Hematopoietic multipotent progenitor cell treated with erythropoietin and hydrocortisone succinate and interleukin-3 and kit ligand, for 6 days (in vitro differentiated cells): ENCODE results near the gene NOD1.
"Not testable (repeated sequence)": the region's sequence is repeated elsewhere in the genome, so short reads cannot be mapped to it uniquely, and the experiment has no call there.

Experiments
- DNase-seq: peaks from one replicate; pipeline ENCODE4 v3.0.0-alpha.2; 2015

The NOD1 gene

DNA sequence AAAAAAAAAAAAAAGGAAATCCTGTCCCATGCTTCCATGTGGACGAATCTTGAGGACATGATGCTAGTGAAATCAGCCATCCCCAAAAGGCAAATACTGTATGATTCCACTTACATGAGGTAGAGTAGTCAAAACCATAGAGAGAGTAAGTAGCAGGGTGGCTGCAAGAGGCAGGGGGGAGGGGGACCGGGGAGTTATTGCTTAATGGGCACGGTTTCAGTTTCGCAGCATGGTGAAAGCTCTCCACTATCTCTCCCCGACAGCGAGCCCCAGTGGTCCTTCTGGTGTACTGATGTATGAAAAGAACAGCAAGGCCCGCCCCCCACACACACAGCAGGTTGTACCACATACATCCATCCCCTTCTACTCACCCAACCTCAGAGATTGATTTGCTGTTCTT is 32.8 kb downstream of the NOD1 start:
- peak; percentile 89 for DNase-seq

DNA sequence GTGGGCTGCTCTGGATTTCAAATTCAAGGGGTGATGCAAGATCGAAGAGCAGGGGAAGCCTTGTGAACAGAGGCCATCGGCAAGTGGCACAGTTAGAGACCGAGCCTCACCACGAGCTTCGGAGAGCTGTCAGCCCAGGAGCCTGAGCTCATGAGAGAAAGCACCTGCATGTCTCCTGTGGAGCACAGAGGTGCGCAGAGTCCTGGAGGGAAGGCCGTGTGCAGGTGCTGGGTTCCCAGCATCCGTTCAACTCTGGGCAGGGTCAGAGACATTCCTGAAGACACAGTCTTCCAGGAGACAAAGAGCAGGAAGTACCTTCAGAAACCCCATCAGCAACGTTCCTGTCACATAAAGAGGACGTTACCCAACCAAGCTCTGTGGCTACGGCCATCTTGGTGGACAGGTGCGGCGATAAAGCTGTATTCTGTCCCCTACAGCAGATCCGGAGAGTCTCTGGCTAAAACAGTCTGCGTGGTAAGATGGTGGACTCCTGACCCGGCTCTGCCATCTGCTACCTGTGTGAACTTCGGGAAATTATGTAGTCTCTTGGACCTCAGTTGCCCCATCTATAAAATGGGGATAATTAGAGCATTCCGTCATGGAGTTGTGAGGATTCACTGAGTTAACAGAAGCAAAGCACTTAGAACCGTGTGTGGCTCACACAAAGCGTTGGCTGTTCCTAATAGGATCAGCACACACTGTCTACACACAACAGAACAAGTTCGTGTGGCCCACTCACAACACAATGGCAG is 40.6 kb downstream of the NOD1 start:
- no peak for DNase-seq

DNA sequence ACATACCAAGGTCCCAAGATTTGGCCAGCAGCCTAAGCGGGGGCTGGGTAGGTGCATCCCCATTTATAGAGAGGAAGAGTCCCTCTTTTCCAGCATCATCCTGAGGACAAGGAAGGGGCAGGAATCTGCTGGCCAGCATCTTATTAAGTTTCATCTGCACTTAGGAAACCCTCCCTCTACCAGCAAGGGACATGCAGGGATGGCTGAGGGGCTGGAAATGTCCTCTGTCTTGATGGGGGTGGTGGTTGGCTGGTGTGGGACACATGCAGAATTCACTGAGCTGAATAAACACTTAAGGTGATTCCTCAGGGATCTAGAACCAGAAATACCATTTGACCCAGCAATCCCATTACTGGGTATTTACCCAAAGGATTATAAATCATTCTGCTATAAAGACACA is 42.1 kb downstream of the NOD1 start:
- no peak for DNase-seq

DNA sequence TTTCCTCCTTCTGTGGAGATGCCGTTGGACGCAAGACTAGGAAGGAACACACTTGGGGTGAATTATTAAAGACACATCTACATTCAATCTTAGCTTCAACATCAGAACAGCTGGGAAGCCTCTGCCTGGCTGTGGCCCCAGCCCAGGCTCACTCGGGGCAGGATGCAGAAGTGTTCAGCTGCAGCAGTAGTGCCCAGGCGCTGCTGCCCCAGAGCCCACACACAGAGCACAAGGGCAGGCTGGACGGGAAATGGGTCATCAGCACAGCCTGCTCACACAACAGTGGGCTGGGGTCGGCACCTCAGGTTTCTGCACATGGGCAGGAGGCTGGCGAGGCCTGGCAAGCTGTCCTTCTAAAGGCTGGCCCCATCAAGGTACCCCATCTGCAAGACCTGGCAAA is 42.5 kb downstream of the NOD1 start:
- no peak for DNase-seq

DNA sequence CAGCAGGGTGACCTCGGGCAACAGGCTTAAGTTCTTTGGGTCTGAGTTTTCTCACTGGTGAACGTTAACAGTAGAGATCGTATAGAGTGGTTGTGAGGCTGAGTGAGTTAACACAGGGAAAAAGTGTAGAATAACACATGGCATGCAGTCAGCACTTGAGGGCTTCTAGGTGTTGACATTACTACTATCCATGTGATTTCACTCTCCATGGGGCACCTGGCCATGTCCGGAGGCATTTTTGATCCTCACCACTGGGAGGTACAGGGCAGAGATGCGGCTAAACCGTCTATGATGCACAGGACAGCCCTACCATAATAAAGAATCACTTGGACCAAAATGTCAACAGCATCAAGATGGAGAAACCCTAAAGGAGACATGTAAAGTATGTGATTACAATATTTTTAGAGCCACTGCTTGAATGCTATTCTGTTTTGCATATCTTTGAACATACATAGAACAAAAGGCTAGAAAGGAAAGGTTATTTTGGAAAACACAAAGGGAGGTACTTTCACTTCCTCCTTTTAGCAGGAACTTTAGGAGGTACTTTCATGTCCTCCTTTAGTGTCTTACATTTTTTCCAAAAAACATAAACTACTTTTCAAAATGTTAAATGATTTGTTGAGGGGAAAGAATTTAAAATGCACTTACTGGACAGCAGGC is 44.3 kb downstream of the NOD1 start:
- DNase-seq: no peak

DNA sequence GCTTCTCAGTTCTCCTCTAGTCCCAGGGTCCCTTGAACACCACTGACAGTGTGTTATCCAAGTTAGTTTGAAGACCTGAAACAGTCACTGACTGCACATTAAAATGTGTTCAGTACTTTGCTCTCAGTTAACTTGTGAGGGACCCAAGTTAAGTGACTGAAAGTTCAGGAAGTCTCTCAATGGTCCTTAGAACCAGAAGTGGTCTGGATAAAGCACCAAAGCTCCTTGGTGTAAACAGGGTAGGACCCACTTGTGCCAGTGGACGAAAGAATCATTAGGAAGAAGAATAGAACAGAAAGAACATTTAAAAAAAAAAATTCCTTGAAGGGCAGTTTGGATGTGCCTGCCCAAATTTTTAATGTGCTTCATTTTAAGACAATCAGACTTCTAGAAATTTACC is 45.1 kb downstream of the NOD1 start:
- DNase-seq: no peak

DNA sequence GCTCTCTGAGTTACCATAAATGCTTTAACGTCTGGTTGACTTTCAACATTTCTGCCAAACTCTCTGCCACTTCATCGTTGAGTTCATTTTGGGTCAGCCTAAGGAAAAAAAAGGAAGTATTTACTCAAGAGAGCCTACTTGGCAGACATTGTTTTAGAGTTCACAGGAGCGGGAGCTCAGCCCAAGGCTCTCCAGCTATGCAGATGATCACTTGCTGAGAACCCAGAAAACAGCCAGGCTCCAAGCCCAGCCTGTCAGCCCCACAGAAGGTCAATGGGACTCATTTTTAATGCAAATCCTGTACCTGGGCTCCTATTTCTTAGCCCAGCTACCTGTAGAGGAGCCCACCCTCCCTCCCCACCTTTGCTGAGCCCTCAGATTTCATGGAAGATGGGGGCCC is 45.5 kb downstream of the NOD1 start:
- peak; percentile 33 for DNase-seq

DNA sequence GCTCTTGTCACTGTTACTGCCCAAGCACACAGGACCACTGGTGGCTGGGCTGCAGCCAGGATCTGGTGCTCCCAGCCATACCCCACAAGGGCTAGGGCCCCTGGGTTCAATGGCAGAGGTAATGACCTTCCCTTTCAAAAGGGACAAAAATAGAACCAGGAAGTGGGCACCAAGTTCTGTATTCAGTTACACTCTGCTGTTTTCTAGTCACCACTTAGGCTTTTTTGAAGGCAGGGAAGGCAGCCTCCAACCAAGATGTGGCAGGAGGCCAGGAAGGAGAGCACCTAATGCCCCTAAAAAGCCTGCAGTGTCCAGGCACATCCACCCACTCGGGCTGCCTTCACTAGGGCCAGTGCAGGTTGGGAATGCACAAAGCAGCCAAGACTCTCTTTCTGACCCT is 47.8 kb downstream of the NOD1 start:
- DNase-seq: no peak

DNA sequence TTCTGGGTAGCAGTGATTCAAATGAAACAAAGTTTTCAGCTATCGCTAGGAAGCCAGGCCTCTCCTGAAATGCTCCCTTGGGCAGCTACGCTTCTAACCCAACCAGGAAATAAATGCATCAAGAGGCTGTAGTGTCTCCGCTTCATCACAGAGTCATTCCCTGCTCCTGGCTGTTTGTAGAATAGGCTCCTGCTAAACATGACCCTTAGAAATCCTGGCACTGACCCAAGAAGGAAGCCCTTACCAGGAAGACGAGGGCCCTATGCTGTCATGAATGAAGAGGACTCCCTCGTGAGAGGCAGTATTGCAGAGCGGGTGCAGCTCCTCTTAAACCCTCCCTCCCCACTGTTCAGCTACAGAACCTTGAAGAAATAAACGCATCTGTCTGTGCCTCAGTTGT is 48.3 kb downstream of the NOD1 start:
- DNase-seq: no peak

DNA sequence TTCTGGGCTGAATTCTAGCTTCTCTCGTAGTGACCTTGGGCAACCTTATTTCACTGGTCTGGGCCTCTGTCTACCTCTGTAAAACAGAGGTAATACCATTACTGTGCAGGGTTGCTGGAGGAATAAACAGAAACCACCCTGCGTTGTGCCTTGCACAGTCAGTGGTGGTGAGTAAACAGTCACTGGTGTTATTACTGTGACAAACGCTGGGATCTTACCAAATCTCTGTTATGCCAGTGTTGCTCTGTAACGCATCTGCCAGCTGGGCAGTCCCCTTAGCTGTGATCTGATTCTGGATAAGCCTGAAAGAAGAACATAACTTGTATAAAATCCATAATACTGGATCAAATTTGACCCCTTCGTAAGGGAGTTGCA is 49.4 kb downstream of the NOD1 start:
- DNase-seq: no peak

DNA sequence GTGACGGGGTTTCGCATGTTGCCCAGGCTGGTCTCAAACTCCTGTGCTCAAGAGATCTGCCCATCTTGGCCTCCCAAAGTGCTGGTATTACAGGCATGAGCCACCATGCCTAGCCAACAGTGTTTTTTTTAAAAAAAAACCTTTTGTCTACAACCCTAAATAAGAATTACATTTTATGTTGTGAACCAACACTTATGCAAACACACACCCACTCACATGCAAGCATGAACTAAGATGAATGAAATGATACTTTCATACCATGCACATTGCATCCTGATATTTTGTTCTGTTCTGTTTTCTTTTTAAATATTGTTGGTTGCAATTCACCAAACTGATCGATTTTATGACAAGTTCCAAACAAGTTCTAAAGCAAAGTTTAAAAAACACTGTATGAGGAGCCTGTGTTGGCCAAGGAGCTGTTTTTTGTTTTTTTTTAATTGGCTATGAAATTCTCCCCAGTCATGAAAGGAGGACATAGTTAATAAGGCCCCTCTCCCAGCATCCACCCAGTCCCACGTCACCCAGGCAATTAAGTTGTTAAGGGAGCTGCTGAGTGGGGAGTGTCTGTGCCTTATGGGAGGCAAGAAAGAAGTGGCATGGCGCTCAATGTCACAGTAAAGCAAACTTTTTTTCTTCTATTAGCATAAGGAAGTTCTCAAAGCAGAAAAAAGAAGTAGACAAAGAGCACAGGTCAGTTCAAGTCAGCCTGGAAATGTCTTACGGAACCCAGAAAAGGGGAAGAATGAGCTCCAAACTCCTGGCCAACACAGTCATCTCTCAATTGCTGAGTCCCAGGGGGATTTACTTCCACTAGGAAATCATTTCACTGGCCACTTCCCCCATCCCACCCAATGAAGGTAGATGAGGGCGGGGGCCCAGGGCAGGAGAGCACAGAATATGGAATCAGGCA is 50.1 kb downstream of the NOD1 start:
- no peak for DNase-seq

DNA sequence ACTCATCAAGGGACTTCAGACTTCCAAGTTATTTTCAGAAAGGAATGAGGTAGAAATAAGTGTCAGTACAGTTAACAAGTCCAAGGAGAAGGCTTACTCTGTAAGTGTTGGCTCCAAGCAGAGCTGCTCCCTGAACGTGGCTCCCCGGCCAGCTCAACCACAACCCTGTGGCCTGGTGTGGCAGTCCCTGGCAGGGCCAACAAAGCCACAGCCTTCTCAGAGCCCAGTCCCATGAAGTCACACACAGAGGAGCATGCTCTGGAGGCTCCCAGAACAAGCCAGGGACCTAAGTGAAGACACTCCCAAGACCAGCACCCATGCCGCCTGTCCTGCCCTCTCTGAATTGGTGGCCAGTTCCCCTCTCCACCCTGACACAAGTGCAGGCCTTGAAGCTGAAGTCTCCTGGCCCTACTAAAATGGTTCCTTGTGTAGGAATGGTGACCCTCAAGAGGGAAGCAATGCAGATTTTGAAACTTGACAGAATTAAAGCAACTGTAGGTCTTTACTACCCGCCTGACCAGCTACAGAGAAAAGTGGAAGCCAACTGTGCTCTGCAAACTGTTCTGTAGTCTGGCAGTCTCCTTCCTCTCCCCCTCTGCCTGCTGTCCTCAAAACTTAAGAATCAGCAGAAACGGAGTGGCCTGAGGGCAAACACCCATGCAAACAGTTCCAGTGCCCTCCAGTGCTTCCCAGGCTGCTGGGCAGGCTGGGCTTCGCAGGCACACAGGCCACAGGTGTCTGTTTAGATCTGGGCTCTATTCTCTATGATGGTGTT is 51.1 kb downstream of the NOD1 start:
- no peak for DNase-seq

DNA sequence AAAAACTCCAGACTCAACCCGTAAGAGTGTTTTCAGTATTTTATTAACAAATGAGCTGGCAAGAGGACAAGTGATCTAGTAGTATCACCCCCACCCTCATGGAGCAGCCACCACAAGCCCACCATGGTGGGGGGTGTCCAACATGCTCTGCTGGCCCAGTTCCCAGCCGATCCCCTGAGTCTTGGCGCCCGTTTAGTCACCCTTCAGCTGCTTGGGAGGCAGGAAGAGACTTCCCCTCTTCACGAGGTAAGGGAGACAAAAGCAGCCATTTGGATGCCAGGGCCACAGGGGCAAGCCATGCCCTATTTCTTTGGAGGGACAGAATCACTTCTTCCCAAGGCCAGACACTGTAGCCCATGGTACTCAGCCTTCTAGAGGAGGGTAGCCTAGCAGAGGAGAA is 54.1 kb downstream of the NOD1 start:
- DNase-seq: no peak

DNA sequence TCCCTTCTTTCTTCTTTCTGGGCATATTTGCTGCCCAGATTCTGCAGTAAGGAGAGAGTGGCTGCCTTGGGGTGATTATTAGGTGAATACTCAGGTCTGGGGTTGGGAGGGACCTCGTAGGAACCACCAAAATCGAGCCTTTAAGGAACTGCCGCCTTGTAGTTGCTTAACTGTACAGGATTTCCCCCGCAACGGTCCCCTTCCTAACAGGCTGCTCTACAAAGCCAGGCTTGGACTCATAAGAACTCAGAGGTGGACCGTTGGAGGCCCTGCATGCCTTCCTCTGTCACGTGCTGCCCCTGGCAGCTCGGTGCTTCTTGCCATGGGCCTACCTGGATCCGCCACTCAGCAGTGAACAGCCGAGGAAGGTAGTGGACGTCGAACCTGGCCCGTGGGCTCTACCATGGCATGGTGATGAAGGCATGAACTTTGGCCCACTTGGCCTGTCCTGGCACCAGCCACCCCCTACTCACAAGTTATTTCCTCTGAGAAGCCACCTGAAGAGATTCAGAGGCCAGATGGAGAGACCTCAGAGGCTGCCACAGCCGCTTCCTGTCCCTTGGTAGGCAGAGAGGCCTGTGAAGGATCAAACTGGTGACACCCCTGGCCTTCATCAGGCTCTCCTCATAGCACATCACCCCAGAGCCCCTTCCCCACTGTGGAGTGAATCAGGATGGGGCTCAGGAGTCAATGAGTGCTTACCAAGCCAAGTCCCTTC is 54.6 kb downstream of the NOD1 start:
- DNase-seq: no peak

DNA sequence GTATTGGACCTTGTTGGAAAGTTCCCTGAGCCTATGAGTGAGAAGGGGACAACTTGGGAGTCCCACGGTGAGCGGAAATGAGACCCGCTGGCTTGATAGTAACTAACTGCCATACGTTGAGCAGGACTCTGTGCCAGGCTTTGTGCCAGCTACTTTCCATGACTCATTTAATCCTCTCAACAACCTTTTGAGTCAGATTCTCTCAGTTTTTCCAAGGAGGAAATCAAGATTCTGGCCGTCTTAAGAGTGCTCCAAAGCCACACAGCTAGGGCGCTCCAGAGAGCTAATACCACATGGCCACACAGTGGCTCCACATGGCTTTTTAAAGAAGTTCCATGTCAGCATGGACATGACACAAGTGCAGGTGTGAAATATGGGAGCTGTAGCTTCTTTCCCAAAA is 55.7 kb downstream of the NOD1 start:
- no peak for DNase-seq

DNA sequence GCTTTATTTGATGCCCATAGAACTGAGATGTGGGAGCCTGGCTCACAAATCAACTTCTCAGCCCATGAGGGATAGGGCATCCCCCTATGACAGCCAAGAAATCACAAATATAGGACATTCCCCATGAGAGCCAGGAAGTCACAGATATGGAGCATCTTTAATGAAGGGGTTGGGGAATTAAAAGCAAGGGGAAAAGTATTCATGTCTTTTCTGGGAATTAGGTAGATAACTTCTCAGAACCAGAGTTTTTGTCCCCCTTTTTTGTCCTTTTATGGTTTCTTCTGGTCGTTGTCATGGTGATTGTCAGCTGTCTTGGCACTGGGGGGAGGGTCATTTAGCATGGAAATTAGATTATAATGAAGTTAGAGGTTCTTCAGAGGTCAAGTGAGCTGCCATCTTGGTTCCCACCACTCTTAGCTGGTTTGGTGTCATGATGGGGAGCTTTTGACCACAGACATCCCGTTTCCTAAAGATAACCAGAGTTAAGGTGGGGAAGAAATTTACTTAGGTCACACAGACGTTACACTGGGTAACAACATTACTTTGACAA is 56.9 kb downstream of the NOD1 start:
- no peak for DNase-seq

DNA sequence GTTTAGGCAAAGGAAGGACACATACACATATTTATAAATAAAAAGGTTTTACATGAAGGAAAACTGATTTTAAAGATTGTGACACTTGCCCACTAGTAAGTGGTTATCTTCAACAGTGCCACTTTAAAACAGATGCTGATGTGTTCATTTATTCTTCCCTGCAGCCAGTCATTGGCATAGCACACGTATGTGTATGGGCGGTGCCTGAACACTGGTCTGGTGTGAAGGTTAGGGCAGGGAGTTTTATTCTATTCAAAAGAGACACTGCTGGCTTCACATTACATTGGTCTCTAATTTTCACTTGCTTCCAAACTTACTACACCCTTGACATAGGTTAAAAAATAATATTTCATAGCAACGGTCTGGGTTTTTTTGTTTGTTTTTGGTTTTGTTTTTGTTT is 57.9 kb downstream of the NOD1 start:
- DNase-seq: no peak

DNA sequence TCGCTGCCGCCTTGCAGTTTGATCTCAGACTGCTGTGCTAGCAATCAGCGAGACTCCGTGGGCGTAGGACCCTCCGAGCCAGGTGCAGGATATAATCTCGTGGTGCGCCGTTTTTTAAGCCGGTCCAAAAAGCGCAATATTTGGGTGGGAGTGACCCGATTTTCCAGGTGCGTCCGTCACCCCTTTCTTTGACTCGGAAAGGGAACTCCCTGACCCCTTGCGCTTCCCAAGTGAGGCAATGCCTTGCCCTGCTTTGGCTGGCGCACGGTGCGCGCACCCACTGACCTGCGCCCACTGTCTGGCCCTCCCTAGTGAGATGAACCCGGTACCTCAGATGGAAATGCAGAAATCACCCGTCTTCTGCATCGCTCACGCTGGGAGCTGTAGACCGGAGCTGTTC is 58.5 kb downstream of the NOD1 start:
- DNase-seq: not testable (repeated sequence)

DNA sequence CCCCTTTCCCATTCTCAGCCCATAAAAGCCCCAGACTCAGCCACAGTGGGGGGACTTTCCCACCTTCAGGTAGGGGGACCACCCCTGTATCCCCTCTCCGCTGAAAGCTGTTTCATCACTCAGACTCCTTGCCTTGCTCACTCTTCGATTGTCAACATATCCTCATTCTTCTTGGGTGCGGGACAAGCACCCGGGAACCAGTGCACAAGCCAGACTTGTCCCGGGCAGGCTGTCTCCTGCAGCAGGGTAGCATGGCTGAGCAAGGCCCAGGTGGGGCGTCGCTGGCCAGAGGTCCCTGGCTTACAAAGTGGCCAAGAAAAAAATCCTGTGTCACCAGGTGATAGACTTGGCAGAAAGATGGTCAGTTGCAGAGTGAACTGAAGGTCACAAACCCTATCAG is 64.7 kb downstream of the NOD1 start:
- no peak for DNase-seq

DNA sequence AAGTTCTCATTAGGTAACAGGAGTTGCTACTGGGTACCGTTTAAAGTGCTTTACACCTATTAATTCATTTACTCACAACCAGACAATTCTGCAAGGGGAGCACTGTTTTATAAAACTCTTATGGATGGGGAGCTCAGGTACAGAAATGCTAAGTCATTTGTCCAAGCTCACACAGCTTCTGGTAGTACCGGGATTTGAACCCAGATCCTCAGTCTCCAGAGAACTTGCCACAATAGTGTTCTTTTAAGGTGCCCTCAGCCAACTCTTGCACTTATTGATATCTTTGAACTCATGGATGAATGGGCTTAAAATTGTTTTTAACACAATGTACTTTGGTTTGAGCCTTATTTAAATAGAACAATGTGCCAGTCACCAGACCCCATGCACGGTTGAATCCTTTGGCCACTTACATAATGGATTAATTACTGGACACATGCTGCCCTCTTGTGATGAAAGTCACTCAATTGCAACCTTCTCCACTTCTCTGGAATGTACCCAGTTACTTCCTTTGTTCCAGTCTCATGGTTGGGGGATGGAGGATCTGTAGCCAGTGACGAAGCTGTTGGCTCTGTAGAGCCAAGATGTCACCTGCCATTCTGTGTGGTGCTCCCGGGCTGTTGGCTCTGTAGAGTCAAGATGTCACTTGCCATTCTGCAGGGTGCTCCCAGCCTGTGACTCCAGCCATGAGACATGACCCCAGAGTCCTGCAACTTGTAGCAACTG is 65.6 kb downstream of the NOD1 start:
- peak; percentile 81 for DNase-seq

DNA sequence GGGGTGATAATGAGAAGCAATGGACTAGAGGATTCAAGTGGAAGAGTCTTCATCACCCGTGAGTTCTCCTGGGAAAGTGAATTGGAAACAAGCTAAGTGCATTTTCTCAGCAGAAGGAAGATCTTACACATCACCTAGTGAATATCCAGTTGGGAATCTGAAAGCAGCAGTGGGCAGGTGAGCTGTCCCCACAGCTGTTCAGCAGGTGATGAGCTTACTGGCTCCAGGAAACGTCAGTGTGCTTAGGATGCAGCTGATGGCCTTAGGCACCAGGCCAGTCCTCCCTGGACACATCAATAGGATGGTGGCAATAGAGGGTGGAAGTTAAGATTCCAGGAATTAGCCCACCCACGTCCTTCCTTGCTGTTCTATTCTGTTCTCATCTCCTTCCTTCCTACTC is 66.7 kb downstream of the NOD1 start:
- DNase-seq: no peak
